ENCODE measurements around the gene MEF2A.

The MEF2A gene

DNA sequence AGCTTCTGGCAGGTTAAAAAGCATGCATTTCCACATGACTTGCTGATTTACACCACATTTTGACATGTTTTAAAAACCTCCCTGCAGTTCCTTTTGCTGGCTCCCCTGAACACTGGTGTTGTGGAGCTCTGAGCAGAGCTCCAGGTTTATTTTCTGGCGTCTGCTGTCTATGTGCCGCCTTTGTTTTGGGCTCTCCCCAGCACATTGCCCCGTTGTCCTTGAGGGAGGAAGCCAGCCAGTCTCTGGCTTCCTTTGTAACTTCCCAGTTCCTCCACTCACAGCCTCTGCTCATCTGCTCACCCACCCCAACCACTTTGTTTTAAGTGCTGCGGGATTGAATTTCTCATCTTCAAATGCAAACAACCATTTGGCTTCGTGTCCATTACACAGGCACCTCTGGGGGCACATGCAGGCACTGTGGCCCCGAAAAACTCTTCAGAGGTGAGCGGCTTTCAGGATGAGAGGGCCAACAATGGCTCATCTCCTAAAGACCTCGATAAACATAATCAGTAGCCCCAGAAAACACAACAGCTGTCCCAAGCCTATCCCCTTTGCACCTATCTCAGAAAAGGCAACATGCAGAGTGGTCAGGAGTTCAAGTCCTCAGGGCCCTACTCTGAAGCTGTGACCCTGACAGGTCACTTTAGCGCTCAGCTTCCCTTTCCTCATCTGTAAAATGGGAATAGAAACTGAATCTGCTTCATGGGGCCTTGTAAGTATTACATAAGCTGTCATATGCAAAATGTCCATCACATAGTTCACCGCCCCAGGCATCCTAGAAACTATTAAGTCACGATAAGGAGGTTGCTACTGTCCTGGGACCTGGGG is 1.3 kb upstream of the MEF2A start:
- DNase-seq (ENCODE audit: low spot score), result peak; percentile 16

DNA sequence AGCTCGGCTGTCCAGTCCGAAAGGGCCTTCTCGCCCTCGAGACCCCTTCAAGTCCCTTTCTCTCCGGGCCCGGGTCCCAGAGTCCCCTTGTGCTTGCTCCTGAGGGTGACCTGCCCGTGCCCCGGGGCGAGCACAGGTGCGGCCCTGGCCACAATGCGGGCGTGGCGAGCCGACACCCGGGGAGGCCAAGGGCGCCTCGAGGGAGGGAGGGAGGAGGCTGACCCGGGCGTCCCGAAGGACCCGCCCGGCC is 810 bp upstream of the MEF2A start:
- no peak for DNase-seq (ENCODE audit: low spot score)

DNA sequence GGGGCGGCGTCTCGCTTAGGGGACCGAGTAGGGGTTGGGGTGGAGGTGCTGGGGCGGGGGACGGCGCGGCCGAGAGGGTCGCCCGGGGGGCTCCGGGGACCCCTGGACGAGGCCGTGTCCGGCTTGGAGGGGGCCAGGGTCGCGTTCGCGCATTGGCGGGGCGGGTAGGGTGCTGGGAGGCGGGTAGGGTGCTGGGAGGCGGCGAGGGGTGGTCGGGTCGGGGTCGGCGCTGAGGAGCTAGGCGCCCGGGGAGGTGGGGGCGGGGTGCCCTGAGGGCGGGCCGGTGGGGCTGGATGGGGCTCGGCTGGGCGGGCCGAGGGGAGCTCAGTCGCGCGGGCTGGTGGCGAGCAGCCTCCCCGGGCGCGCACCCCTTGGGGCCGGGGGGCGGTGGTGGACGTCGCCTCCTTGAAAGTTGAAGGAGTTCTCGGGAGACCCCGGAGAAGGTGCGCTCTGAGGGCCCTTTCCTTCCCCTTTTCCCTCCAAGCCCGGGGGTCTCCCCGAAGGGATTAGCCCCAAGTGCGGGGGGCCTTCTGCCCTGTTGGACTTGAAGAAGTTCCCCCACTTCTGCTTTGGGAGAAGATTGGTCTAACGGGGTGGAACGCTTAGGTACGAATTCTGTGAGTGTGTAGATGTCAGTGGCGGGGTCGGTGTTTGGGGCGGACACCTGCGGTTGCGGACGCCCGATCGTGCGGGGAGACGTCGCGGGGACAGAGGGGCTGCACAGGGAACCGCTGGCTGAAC is 543 bp downstream of the MEF2A start:
- peak; percentile 27 for DNase-seq (ENCODE audit: low spot score)

- DNase-seq (ENCODE audit: low spot score), result peak; percentile 16
Observed at GRCh38 chr15:99568625-99569352, 3.0 kb downstream of the MEF2A start.

GRCh38 chr15:99571299-99571698 is 5.5 kb downstream of the MEF2A start:
- no peak for DNase-seq (ENCODE audit: low spot score)

- no peak for DNase-seq (ENCODE audit: low spot score)
Observed at GRCh38 chr15:99574048-99574447, 8.3 kb downstream of the MEF2A start.

DNA sequence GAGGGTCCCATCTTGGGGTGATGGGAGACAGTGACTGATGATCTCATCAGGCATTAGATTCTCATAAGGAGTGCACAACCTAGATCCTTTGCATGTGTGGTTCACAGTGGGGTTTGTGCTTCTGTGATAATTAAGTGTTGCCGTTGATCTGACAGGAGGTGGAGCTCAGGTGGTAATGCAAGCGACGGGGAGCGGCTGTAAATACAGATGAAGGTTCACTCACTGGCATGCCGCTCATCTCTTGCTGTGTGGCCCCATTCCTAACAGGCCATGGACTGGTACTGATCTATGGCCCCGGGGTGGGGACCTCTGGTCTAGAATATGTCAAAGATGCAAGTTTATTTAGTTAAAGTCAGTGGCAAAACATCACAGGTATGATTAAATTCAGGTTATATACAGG is 8.7 kb downstream of the MEF2A start:
- no peak for DNase-seq (ENCODE audit: low spot score)

GRCh38 chr15:99578809-99579208 is 13.0 kb downstream of the MEF2A start:
- DNase-seq (ENCODE audit: low spot score), result no peak

DNA sequence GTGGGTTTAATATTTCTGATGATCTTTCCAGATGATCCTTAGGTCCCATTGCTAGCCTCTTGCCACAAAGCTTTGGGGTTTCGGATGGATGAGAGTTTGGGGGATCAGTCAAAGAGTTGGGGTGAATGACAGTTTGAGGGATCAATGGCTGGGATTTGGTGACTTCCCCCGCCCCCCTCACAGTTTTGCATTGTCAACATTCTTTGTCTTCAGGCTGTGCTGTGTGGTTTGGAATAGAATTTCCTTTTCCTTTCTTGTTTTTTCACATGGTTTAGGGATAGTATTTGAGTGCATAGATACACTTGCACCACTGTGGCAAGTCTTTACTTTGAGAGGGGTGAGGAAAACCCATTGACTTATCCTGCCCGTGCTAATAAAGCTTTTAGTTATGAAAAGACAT is 14.3 kb downstream of the MEF2A start:
- DNase-seq (ENCODE audit: low spot score), result no peak

- DNase-seq (ENCODE audit: low spot score), result no peak
Observed at GRCh38 chr15:99582508-99582960, 16.8 kb downstream of the MEF2A start.

DNA sequence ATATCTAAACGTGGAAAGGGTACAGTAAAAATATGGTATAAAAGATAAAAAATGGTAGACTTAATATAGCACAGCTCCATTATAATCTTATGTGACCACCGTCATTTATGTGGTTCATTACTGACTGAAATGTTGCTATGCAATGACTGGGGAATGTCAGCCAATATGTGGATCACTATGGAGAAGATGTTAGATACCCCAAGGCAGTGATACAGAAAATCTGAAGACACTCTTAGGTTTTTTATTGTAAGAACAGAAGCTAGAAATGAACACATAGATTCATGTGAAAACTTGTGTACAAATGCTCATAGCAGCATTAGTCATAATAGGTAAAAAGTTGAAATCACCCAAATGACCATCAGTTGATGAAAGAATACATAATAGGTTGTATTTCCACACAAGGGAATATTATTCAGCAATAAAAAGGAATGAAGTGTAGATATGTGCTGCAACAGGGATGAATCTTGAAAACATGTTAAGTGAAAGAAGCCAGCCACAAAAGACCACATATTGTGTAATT is 18.4 kb downstream of the MEF2A start:
- no peak for DNase-seq (ENCODE audit: low spot score)

DNA sequence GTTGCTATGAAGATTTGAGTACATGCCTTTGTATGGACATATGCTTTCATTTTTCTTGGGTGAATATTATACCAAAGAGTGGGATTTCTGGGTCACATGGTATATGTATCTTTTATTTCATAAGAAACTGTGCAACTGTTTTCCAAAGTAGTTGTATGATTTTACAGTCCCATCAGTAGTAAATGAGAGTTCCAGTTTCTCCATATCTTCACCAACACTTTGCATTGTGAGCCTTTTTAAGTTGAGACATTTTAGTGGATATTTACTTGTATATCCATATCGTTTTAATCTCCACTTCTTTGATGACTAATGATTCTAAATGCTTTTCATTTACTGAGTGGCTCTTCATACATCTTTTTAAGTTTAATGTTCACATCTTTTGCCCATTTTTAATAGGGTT is 20.3 kb downstream of the MEF2A start:
- DNase-seq (ENCODE audit: low spot score), result no peak

DNA sequence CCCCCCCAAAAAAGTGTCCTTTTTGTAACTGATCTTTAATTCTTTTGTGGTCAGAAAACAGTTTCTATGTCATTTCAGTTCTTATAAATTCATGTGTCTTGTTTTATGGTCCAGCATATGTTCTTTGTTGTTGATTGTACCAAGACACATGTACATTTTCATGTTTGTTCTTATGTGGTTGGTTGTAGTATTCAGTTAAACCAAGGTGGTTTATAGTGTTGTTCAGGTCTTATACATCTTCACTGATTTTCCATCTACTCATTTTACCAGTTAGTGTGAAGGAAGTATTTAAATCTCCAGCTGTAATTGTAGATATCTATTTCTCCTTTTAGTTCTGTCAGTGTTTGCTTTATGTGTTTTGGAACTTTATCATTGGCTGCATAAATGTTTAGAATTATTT is 24.0 kb downstream of the MEF2A start:
- no peak for DNase-seq (ENCODE audit: low spot score)

DNA sequence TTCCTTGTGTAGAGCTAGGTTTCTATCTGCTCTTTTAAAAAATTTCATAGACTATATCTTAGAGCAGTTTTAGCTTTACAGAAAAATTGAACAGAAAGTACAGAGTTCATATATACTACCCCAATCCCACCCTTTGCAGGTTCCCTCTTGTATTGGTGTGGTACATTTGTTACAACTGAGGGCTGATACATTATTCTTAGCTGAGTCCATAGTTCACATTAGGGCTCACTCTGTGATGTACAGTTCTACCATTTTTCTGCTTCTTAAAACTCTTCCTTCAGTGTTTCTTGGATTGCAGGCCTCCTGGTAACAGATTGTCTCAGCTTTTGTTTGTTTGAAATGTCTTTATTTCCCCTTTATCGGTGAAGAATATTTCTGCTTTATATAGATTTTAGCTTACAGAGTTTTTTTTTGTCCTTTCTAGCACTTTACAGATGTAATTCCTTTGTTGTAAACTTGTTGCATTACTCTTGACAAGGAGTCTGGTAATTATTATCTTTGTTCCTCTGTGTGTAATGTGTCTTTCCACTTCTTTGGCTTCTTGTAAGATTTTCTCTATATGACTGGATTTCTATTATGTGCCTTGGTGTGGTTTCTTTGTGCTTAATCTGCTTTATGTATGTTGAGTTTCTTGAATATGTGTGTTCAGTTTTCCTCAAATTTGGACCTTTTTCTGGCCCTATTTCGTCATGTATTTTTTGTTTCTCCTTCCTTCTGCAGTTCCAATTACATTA is 25.3 kb downstream of the MEF2A start:
- no peak for DNase-seq (ENCODE audit: low spot score)

- DNase-seq (ENCODE audit: low spot score), result peak; percentile 9
Observed at GRCh38 chr15:99592145-99592791, 26.5 kb downstream of the MEF2A start.

- DNase-seq (ENCODE audit: low spot score), result no peak
Observed at GRCh38 chr15:99593070-99593469, 27.3 kb downstream of the MEF2A start.

- DNase-seq (ENCODE audit: low spot score), result no peak
Observed at GRCh38 chr15:99594916-99595315, 29.1 kb downstream of the MEF2A start.

DNA sequence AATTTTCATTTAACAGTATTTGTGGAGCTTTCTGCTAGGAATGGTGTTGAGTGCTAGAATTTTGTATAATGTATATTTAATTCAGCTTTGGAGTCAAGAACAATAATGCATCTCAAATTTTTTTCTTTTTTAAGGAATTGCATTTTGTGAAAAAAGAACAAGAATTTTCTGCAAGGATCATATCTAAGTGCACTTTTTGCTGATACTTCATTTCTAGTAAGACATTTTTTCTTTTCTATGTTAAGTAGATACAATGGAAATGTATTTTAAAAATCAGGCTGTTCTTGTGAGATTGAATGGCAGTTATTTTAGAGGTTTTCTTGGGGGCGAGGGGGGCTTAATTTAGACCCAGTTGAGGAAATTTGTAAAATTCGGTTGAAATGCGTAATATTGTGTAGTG is 32.5 kb downstream of the MEF2A start:
- DNase-seq (ENCODE audit: low spot score), result no peak

DNA sequence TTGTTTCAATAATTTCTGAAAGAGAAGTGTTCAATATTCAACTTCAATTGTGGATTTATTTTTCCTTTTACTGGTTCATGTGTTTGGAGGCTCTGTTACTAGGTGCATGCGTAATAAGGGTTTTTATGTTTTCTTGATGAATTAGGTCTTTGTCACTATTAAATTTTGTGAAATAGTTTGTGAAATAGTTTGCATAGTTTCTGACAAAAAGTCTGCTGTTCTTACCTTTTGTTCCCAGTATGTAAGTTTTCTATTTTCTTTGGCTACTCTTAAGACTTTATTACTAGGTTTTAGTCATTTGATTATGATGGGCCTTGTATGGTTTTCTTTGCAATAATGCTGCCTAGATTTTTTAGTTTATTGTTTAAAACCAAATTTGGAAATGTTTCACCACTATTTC is 38.0 kb downstream of the MEF2A start:
- DNase-seq (ENCODE audit: low spot score), result no peak

DNA sequence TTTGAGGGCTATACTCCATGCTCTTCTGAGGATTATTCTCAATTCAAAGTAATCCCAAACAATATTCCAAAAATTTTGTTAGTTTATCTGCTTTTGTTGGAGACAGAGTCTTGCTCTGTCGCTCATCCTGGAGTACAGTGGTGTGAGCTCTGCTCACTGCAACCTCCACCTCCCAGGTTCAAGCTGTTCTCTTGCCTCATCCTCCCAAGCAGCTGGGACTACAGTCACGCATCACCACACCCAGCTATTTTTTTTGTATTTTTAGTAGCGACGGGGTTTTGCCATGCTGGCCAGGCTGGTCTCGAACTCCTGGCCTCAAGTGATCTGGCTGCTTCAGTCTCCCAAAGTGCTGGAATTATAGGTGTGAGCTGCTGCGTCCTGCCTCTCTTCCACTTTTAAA is 39.1 kb downstream of the MEF2A start:
- DNase-seq (ENCODE audit: low spot score), result no peak

- no peak for DNase-seq (ENCODE audit: low spot score)
Observed at GRCh38 chr15:99605490-99605931, 39.7 kb downstream of the MEF2A start.

GRCh38 chr15:99605990-99606389 is 40.2 kb downstream of the MEF2A start:
- no peak for DNase-seq (ENCODE audit: low spot score)
